ENCODE data around the gene TOR1B.
A peak's percentile ranks its signal among the peaks of the same experiment; 100 is the strongest.
"Not testable (repeated sequence)": the region's sequence is repeated elsewhere in the genome, so short reads cannot be mapped to it uniquely, and the experiment has no call there.

Gene TOR1B

GRCh38 chr9:129776566-129776937, 26.4 kb upstream of the TOR1B start:
- DNase-seq (ENCODE audit: low read depth): no peak

- DNase-seq (ENCODE audit: low read depth): peak; percentile 39
Observed at GRCh38 chr9:129776938-129777768, 25.8 kb upstream of the TOR1B start.

DNA sequence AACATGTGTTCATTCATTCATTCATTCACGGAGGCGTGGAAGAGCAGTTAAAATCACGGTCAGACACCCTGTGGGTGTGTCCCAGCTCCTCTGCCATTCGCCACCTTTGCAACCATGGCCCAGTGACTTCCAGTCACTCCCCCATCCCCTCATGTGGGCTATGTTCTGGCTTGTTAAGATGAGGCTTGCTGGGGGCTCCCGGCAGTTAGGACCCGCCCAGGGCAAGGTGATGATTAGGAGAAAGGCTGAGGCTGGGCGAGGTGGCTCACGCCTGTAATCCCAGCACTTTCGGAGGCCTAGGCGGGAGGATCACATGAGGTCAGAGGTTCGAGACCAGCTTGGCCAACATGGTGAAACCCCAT, 25.2 kb upstream of the TOR1B start:
- no peak for DNase-seq (ENCODE audit: low read depth)

DNA sequence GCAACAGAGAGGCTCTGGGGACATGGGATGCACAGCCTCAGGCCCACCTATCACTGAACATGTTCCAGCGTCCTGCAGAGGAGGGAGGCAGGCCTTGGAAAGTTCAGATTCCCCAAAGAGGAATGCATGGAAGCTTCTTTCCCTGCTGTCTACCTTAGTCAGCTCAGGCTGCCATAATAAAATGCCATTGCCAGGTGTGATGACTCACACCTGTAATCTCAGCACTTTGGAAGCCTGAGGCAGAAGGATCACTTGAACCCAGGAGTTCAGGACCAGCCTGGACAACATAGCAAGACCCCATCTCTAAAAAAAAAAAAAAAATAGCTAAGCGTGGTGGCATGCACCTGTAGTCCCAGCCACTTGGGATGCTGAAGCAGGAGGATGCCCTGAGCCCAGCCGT, 24.5 kb upstream of the TOR1B start:
- DNase-seq (ENCODE audit: low read depth): no peak

- DNase-seq (ENCODE audit: low read depth): no peak
Observed at GRCh38 chr9:129779560-129780190, 23.3 kb upstream of the TOR1B start.

- DNase-seq (ENCODE audit: low read depth): no peak
Observed at GRCh38 chr9:129781131-129781530, 21.9 kb upstream of the TOR1B start.

DNA sequence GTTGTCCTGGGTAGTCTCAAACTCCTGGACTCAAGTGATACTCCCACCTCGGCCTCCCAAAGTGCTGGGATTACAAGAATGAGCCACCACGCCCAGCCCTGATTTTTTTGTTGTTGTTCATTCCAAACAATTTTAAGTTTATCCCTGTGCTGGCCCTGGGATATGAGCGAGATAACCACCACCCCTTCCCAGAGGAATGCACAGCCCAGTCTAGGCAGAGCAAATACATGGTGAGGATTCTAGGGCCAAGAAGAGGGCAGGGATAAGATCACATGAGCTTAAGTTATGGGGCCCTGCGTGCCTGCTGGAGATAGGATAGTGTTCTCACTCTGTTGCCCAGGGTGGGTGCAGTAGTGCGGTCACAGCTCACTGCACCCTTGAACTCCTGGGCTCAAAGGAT, 21.0 kb upstream of the TOR1B start:
- no peak for DNase-seq (ENCODE audit: low read depth)

- peak; percentile 57 for DNase-seq (ENCODE audit: low read depth)
Observed at GRCh38 chr9:129783516-129784361, 19.2 kb upstream of the TOR1B start.

DNA sequence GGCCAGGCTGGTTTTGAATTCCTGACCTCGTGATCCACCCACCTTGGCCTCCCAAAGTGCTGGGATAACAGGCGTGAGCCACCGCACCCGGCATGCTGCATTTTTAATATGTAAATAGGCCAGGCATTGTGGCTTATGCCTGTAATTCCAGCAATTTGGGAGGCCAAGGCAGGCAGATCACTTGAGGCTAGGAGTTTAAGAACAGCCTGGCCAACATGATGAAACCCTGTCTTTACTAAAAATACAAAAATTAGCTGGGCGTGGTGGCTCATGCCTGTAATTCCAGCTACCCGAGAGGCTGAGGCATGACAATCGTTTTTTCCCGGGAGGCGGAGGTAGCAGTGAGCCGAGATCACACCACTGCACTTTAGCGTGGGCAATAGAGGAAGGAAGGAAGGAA, 18.0 kb upstream of the TOR1B start:
- not testable (repeated sequence) for DNase-seq (ENCODE audit: low read depth)

DNA sequence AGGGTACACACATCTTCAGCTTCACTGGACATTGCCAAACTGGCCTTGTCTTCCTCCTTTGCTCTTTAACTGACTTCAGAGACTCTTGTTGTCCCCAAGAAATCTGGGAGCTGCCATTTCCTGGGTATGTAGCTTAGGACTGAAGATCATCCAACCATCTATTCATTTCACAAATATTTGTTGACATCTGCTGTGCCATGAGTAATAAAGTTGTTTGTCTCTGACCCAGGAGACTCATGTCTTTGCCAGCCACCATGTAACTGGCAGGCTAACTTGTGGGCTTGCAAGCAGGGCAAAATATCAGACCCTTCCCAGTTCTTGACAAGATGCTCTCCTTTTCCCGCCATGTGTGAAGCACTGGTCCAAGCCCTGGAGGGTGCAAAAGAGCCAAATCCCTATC, 17.1 kb upstream of the TOR1B start:
- no peak for DNase-seq (ENCODE audit: low read depth)

GRCh38 chr9:129786481-129786880, 16.5 kb upstream of the TOR1B start:
- no peak for DNase-seq (ENCODE audit: low read depth)

GRCh38 chr9:129794549-129794948, 8.4 kb upstream of the TOR1B start:
- DNase-seq (ENCODE audit: low read depth): no peak

GRCh38 chr9:129796029-129796428, 7.0 kb upstream of the TOR1B start:
- not testable (repeated sequence) for DNase-seq (ENCODE audit: low read depth)

- no peak for DNase-seq (ENCODE audit: low read depth)
Observed at GRCh38 chr9:129798973-129799372, 4.0 kb upstream of the TOR1B start.

GRCh38 chr9:129801504-129801903, 1.5 kb upstream of the TOR1B start:
- DNase-seq (ENCODE audit: low read depth): no peak

DNA sequence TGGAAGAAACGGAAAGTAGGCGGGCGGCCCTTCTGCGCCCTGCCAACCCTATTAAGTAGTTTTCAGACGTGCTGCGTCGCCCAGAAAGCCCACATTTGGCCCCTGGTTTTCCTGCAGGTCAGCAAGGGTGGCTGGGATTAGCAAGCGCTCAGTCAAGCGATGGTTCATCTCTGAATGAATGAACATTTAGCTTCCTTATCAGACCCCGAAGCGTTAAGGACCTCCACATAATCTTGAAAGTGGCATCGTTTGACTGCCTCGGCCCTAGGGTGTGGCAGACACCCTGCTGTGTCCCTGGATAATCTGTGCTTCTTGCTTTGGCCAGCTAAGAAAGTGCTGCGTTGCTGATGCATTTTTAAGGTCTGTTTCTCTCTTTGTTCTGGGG, 684 bp downstream of the TOR1B start:
- DNase-seq (ENCODE audit: low read depth): no peak

DNA sequence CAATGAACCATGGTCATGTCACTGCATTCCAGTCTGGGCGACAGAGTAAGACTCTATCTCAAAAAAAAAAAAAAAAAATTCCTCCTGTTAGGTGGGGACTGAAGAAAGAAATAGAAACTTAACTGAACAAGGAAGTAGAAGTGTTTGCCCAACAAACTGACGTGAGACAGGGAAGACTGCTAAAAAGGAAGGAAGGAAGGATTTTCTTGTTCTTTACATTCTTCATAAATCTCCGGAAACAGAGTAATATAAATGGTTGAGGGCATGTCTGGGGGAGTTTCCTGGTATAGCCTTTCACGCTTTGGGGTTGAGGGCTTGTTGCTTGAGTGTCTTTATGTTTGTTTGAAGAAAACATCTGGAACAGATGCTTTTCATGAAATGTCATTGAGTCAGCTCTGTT, 3.1 kb downstream of the TOR1B start:
- DNase-seq (ENCODE audit: low read depth): no peak

GRCh38 chr9:129809346-129809745, 6.4 kb downstream of the TOR1B start:
- DNase-seq (ENCODE audit: low read depth): no peak

GRCh38 chr9:129810116-129810515, 7.1 kb downstream of the TOR1B start:
- no peak for DNase-seq (ENCODE audit: low read depth)

- no peak for DNase-seq (ENCODE audit: low read depth)
Observed at GRCh38 chr9:129810788-129811187, 7.8 kb downstream of the TOR1B start.

DNA sequence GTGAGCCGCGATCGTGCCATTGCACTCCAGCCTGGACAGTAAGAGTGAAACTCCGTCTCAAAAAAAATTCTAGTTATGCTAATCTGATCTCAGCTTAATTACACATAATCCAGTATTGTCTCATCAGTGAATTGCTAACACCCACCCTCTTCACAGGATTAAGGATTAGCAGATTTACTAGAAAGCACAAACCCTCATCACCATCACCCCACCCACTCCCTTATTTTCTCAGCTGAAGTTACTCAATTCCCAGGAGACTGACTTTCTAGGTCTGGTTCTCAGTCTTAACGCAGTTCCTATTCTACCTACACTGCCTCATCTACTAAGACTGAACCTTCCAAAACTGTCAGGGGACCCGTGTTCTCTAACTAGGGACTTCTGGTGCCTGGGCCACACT, 9.0 kb downstream of the TOR1B start:
- DNase-seq (ENCODE audit: low read depth): no peak

DNA sequence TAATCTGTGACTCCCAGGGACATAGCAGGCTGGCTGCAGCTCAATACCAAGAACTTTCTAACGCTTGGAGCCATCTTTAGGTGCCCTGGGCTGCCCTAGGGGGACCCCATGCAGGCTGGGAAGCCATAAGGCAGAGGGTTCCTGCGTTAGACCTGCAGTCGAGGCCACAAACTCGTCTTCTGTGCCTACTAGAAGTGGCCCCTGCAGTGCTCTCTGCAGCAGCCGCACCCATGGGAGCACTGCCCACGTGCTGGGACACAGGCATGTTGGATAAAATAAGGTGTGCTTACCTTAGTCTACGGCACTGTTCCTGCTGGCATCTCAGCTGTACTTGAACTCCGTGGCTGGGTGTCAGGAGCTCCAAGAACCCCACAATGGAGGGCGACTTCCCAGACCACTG, 9.4 kb downstream of the TOR1B start:
- no peak for DNase-seq (ENCODE audit: low read depth)

- DNase-seq (ENCODE audit: low read depth): no peak
Observed at GRCh38 chr9:129813661-129814060, 10.7 kb downstream of the TOR1B start.

Data from stimulated activated CD8-positive, alpha-beta memory T cell treated with anti-CD3 and anti-CD28 coated beads, Interleukin-4, amount 100 ng/mL, for 24 hours (primary cell).